Esophagus muscularis mucosa (tissue), 4 donors: ENCODE data around the gene CPEB4.

Experiments
- EP300 ChIP-seq: sonication (generic); formaldehyde crosslinking; IDR thresholded peaks from one replicate; pipeline ENCODE4 v1.6.1; 2017; ENCODE audit warnings: antibody characterized with exemption
- POLR2A ChIP-seq: fragments of 450-650 bp; IDR thresholded peaks from one replicate; pipeline ENCODE4 v1.6.1; 2017; ENCODE audit warnings: antibody characterized with exemption, moderate library complexity, mild to moderate bottlenecking, low read depth
- POLR2AphosphoS5 ChIP-seq, 2 donors: sonication (generic); formaldehyde crosslinking; IDR thresholded peaks; one replicate each; pipeline ENCODE4 v1.6.1; 2017; ENCODE audit warnings: antibody characterized with exemption in 2 of 2
- TF ChIP-seq, protein P1 (sequence below), 3 experiments: fragments of 200-600 bp in 2 of 3; fragments of 450-650 bp in 1 of 3; sonication (generic) in 2 of 3; IDR thresholded peaks; one replicate each; pipeline ENCODE4 v1.5.1; 2017 to 2019; ENCODE audit warnings: antibody characterized with exemption in 3 of 3, mild to moderate bottlenecking in 2 of 3, moderate library complexity in 1 of 3

GRCh38 chr5:173881811-173882575 is 6.2 kb upstream of the CPEB4 start:
- TF ChIP-seq POLR2A (no peak), EP300 (no peak), POLR2AphosphoS5 (IDR thresholded peaks at IDR 0.05) (no peak)
- TF ChIP-seq, protein P1, sequence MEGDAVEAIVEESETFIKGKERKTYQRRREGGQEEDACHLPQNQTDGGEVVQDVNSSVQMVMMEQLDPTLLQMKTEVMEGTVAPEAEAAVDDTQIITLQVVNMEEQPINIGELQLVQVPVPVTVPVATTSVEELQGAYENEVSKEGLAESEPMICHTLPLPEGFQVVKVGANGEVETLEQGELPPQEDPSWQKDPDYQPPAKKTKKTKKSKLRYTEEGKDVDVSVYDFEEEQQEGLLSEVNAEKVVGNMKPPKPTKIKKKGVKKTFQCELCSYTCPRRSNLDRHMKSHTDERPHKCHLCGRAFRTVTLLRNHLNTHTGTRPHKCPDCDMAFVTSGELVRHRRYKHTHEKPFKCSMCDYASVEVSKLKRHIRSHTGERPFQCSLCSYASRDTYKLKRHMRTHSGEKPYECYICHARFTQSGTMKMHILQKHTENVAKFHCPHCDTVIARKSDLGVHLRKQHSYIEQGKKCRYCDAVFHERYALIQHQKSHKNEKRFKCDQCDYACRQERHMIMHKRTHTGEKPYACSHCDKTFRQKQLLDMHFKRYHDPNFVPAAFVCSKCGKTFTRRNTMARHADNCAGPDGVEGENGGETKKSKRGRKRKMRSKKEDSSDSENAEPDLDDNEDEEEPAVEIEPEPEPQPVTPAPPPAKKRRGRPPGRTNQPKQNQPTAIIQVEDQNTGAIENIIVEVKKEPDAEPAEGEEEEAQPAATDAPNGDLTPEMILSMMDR (IDR thresholded peaks at IDR 0.05): no peak
